OCI-LY7 (cell line): ENCODE data around the gene TAF12. TPM values are rescaled to one million over a fixed set of nuclear protein-coding genes. Genes with fewer than 3 reads are reported as not detected.
A peak's percentile ranks its signal among the peaks of the same experiment; 100 is the strongest.

ENCODE experiments used
- BruUV-seq: library from RNA; stranded (reverse); fragments of 400-500 nt; replicated peaks from 2 replicates; lab custom pipeline; 2021; lab: Mats Ljungman, UMichigan
- CTCF ChIA-PET: fragments of 300-600 bp; sonication (Branson Sonifier 250); formaldehyde crosslinking; loops from one replicate; lab custom pipeline; 2022; ENCODE audit warnings: antibody characterized with exemption; ENCODE audit not compliant: unreplicated experiment; lab: Charles Lee
- POLR2A ChIA-PET: fragments of 300-600 bp; sonication (Branson Sonifier 250); formaldehyde crosslinking; loops from one replicate; lab custom pipeline; 2022; ENCODE audit warnings: antibody characterized with exemption; lab: Charles Lee
- DNase-seq: peaks from one replicate; pipeline ENCODE4 v3.0.0-alpha.2; 2015; ENCODE audit warnings: low spot score
- H2AFZ ChIP-seq: fragments of 200-600 bp; sonication (generic), shearing (Covaris generic); 2 replicates; pipeline ENCODE4 v1.6.1; 2014; ENCODE audit warnings: mild to moderate bottlenecking, antibody characterized with exemption, low read length, moderate library complexity
- H3K27ac ChIP-seq: fragments of 200-600 bp; sonication (generic); 2 replicates; pipeline ENCODE4 v1.5.1; 2014; ENCODE audit warnings: mixed run types, low read depth, mild to moderate bottlenecking, moderate library complexity, low read length, inconsistent platforms; ENCODE audit not compliant: poor library complexity, severe bottlenecking
- H3K36me3 ChIP-seq: fragments of 200-600 bp; sonication (generic); 2 replicates; pipeline ENCODE4 v1.6.1; 2014; ENCODE audit warnings: mild to moderate bottlenecking, antibody characterized with exemption, low read length, moderate library complexity, mixed read lengths; ENCODE audit not compliant: insufficient read depth
- H3K4me1 ChIP-seq: fragments of 200-600 bp; sonication (generic); 2 replicates; pipeline ENCODE4 v1.5.1; 2014; ENCODE audit warnings: mild to moderate bottlenecking, low read length; ENCODE audit not compliant: insufficient read depth, poor library complexity, severe bottlenecking
- H3K4me2 ChIP-seq: fragments of 200-600 bp; sonication (generic); 2 replicates; pipeline ENCODE4 v1.6.1; 2014; ENCODE audit warnings: mild to moderate bottlenecking, low read length
- H3K4me3 ChIP-seq: fragments of 200-600 bp; sonication (generic); 2 replicates; pipeline ENCODE4 v1.5.1; 2014; ENCODE audit warnings: mild to moderate bottlenecking, low read depth, low read length; ENCODE audit not compliant: poor library complexity, severe bottlenecking
- H3K79me2 ChIP-seq: fragments of 200-600 bp; sonication (generic); 2 replicates; pipeline ENCODE4 v1.6.1; 2016; ENCODE audit warnings: low read depth, mild to moderate bottlenecking, low read length, moderate library complexity, mixed read lengths; ENCODE audit not compliant: insufficient read depth
- H3K9me2 ChIP-seq: fragments of 200-600 bp; sonication (generic); 2 replicates; pipeline ENCODE4 v1.6.1; 2016; ENCODE audit warnings: mild to moderate bottlenecking, low read length, mixed read lengths; ENCODE audit not compliant: insufficient read depth
- H3K9me3 ChIP-seq: fragments of 200-600 bp; sonication (generic); 2 replicates; pipeline ENCODE4 v1.6.1; 2014; ENCODE audit warnings: mild to moderate bottlenecking, mixed run types, low read length, mixed read lengths
- H4K20me1 ChIP-seq: fragments of 200-600 bp; sonication (generic); 2 replicates; pipeline ENCODE4 v1.6.1; 2014; ENCODE audit warnings: mild to moderate bottlenecking, antibody characterized with exemption, low read length, moderate library complexity, mixed read lengths; ENCODE audit not compliant: insufficient read depth
- EZH2phosphoT487 ChIP-seq: fragments of 200-600 bp; sonication (generic); IDR thresholded peaks from 2 replicates; pipeline ENCODE4 v1.6.1; 2018; ENCODE audit warnings: low read depth, borderline replicate concordance, mild to moderate bottlenecking, mixed run types, antibody characterized with exemption, low read length, moderate library complexity, mixed read lengths
- intact Hi-C: fragments of 100-400 bp; cut with micrococcal nuclease; formaldehyde crosslinking; loops from one replicate; pipeline ENCODE4 v1.10.0; 2022; ENCODE audit not compliant: unreplicated experiment
- total RNA-seq, 2 experiments: library from RNA; depleted of rRNA in 1 of 2; stranded (reverse); fragments of >200 nt in 1 of 2; shearing (Covaris generic) in 1 of 2; gene quantifications; 2 replicates each; pipeline ENCODE4 v1.2.3, GENCODE V29; 2014 to 2022
- TF ChIP-seq, protein P1 (sequence below): fragments of 200-600 bp; sonication (generic); conservative IDR thresholded peaks from 2 replicates; pipeline ENCODE4 v1.5.1; 2014; ENCODE audit warnings: mild to moderate bottlenecking, antibody characterized with exemption, low read length, moderate library complexity, mixed read lengths

TAF12 gene
- total RNA-seq, 2 experiments from 2014 or later = 31.0 to 32.4 TPM

GRCh38 chr1:28571911-28572310 is 71.0 kb downstream of the TAF12 start:
- ChIA-PET POLR2A (interaction anchor here (2.3 kb wide), 1 partner anchor 10 kb away, joined by 6 read pairs; no protein-coding TSS in a partner anchor), CTCF (no interaction called here)
- Histone ChIP-seq H3K9me2 (no peaks in the 10 kb centered on the region), H3K4me3 (no peak overlapping the region), H3K9me3 (no peaks in the 10 kb centered on the region), H3K79me2 (no peaks in the 10 kb centered on the region), H3K4me2 (no peak overlapping the region), H2AFZ (no peak overlapping the region), H3K27ac (no peak overlapping the region), H3K4me1 (no peaks in the 10 kb centered on the region), H4K20me1 (no peaks in the 10 kb centered on the region), H3K36me3 (peaks cover 64% of the 10 kb centered on the region)
- no TSS peak for BruUV-seq
- intact Hi-C loops = no loop called here
- TF ChIP-seq, protein P1, sequence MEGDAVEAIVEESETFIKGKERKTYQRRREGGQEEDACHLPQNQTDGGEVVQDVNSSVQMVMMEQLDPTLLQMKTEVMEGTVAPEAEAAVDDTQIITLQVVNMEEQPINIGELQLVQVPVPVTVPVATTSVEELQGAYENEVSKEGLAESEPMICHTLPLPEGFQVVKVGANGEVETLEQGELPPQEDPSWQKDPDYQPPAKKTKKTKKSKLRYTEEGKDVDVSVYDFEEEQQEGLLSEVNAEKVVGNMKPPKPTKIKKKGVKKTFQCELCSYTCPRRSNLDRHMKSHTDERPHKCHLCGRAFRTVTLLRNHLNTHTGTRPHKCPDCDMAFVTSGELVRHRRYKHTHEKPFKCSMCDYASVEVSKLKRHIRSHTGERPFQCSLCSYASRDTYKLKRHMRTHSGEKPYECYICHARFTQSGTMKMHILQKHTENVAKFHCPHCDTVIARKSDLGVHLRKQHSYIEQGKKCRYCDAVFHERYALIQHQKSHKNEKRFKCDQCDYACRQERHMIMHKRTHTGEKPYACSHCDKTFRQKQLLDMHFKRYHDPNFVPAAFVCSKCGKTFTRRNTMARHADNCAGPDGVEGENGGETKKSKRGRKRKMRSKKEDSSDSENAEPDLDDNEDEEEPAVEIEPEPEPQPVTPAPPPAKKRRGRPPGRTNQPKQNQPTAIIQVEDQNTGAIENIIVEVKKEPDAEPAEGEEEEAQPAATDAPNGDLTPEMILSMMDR = no peak
- no peak for TF ChIP-seq EZH2phosphoT487
- DNase-seq = no peak

GRCh38 chr1:28566931-28567330 is 75.9 kb downstream of the TAF12 start:
- no peaks in the 10 kb centered on the region for H3K9me3 ChIP-seq
- H3K9me2 ChIP-seq = no peaks in the 10 kb centered on the region
- H3K27ac ChIP-seq = no peak overlapping the region
- no TSS peak for BruUV-seq
- no peaks in the 10 kb centered on the region for H3K79me2 ChIP-seq
- H3K4me3 ChIP-seq = no peak overlapping the region
- ChIA-PET POLR2A (no interaction called here), CTCF (no interaction called here)
- H2AFZ ChIP-seq = no peak overlapping the region
- H3K36me3 ChIP-seq = peaks cover 77% of the 10 kb centered on the region
- no peaks in the 10 kb centered on the region for H4K20me1 ChIP-seq
- no peak for DNase-seq
- no peaks in the 10 kb centered on the region for H3K4me1 ChIP-seq
- intact Hi-C loops = no loop called here
- TF ChIP-seq EZH2phosphoT487 = no peak
- TF ChIP-seq, protein P1 = no peak
- no peak overlapping the region for H3K4me2 ChIP-seq

DNA sequence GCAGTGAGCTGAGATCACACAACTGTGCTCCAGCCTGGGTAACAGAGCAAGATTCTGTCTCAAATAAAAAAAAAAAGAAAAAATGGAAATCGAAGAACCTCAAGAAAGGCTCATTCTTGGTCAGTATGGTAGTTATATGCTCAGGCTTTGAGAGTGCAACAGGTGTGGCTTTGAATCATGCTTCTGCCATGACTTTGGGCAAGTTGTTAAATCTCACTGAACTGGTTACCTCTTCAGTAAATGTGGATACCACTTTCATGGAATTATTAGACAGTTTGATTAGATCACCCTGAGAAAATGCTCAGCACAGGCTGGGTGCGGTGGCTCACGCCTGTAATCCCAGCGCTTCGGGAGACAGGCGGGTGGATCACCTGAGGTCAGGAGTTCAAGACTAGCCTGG is 77.1 kb downstream of the TAF12 start:
- no peak for DNase-seq
- CTCF ChIA-PET = no interaction called here
- POLR2A ChIA-PET = no interaction called here
- Histone ChIP-seq H3K4me2 (no peak overlapping the region), H3K27ac (no peak overlapping the region), H4K20me1 (no peaks in the 10 kb centered on the region), H3K4me1 (no peaks in the 10 kb centered on the region), H3K9me3 (no peaks in the 10 kb centered on the region), H3K4me3 (no peak overlapping the region), H3K9me2 (no peaks in the 10 kb centered on the region), H2AFZ (no peak overlapping the region), H3K36me3 (peaks cover 78% of the 10 kb centered on the region), H3K79me2 (no peaks in the 10 kb centered on the region)
- TF ChIP-seq, protein P1 = no peak
- no peak for TF ChIP-seq EZH2phosphoT487
- BruUV-seq = TSS peak; percentile 21
- intact Hi-C loops = no loop called here
